ENCODE data around the gene CFAP47. TPM values are rescaled to one million over a fixed set of nuclear protein-coding genes. Genes with fewer than 3 reads are reported as not detected.
"Not testable (repeated sequence)": the region's sequence is repeated elsewhere in the genome, so short reads cannot be mapped to it uniquely, and the experiment has no call there.

Gene CFAP47
- total RNA-seq, 4 donors from 2014 or later: not detected

GRCh38 chrX:36083256-36083655 lies 163.7 kb downstream of the CFAP47 start:
- no peaks in the 10 kb centered on the region for H3K36me3 ChIP-seq
- H3K9me3 ChIP-seq: no peaks in the 10 kb centered on the region
- no peaks in the 10 kb centered on the region for H3K27me3 ChIP-seq
- no peak overlapping the region for H3K27ac ChIP-seq
- no peak for TF ChIP-seq CTCF (IDR thresholded peaks at IDR 0.05)
- TF ChIP-seq POLR2A (IDR thresholded peaks at IDR 0.05): no peak
- no peak for TF ChIP-seq EP300 (IDR thresholded peaks at IDR 0.05)
- no peak for TF ChIP-seq POLR2AphosphoS5 (IDR thresholded peaks at IDR 0.05)
- no peaks in the 10 kb centered on the region for H3K4me1 ChIP-seq
- H3K4me3 ChIP-seq: no peak overlapping the region
- WGBS: 89% methylated on average over 1 of the region's 1 CpG
- DNase-seq (ENCODE audit: low spot score in 2 of 2): no peak

- H3K4me1 ChIP-seq: no peaks in the 10 kb centered on the region
- no peak for DNase-seq (ENCODE audit: low spot score in 2 of 2)
- WGBS: 79% methylated on average over 2 of the region's 2 CpGs
Measured at GRCh38 chrX:36087366-36087765, 167.8 kb downstream of the CFAP47 start.

GRCh38 chrX:36088939-36089338 lies 169.4 kb downstream of the CFAP47 start:
- H3K9me3 ChIP-seq; H3K27ac ChIP-seq; DNase-seq (ENCODE audit: low spot score in 2 of 2); H3K4me3 ChIP-seq; H3K4me1 ChIP-seq; H3K36me3 ChIP-seq; H3K27me3 ChIP-seq: not testable (repeated sequence)
- 88% methylated on average over 10 of the region's 10 CpGs for WGBS

More at GRCh38 chrX:36087366-36087765, 167.8 kb downstream of the CFAP47 start:
- Histone ChIP-seq H3K4me3 (no peak overlapping the region), H3K9me3 (no peaks in the 10 kb centered on the region), H3K27ac (no peak overlapping the region), H3K36me3 (no peaks in the 10 kb centered on the region), H3K27me3 (no peaks in the 10 kb centered on the region)
- TF ChIP-seq EP300 (IDR thresholded peaks at IDR 0.05) (no peak), POLR2AphosphoS5 (IDR thresholded peaks at IDR 0.05) (no peak), CTCF (IDR thresholded peaks at IDR 0.05) (no peak), POLR2A (IDR thresholded peaks at IDR 0.05) (no peak)

GRCh38 chrX:36102425-36102824 lies 182.9 kb downstream of the CFAP47 start:
- H3K4me3 ChIP-seq: no peak overlapping the region
- no peak for TF ChIP-seq POLR2A (IDR thresholded peaks at IDR 0.05)
- no peak for TF ChIP-seq POLR2AphosphoS5 (IDR thresholded peaks at IDR 0.05)
- no peak for TF ChIP-seq CTCF (IDR thresholded peaks at IDR 0.05)
- TF ChIP-seq EP300 (IDR thresholded peaks at IDR 0.05): no peak
- H3K4me1 ChIP-seq: no peaks in the 10 kb centered on the region
- no peak overlapping the region for H3K27ac ChIP-seq
- no peaks in the 10 kb centered on the region for H3K36me3 ChIP-seq
- no peak for DNase-seq (ENCODE audit: low spot score in 2 of 2)
- H3K9me3 ChIP-seq: no peaks in the 10 kb centered on the region
- 77% methylated on average over 2 of the region's 2 CpGs for WGBS
- H3K27me3 ChIP-seq: no peaks in the 10 kb centered on the region

- H3K4me1 ChIP-seq: no peaks in the 10 kb centered on the region
- 42% methylated on average over 5 of the region's 5 CpGs for WGBS
- H3K27ac ChIP-seq: no peak overlapping the region
- no peaks in the 10 kb centered on the region for H3K27me3 ChIP-seq
- no peaks in the 10 kb centered on the region for H3K36me3 ChIP-seq
- TF ChIP-seq POLR2AphosphoS5 (IDR thresholded peaks at IDR 0.05): no peak
- no peak for TF ChIP-seq EP300 (IDR thresholded peaks at IDR 0.05)
- no peak for TF ChIP-seq CTCF (IDR thresholded peaks at IDR 0.05)
- no peak for TF ChIP-seq POLR2A (IDR thresholded peaks at IDR 0.05)
- H3K9me3 ChIP-seq: no peaks in the 10 kb centered on the region
- no peak overlapping the region for H3K4me3 ChIP-seq
- no peak for DNase-seq (ENCODE audit: low spot score in 2 of 2)
Measured at GRCh38 chrX:36116222-36116621, 196.7 kb downstream of the CFAP47 start.

- Histone ChIP-seq H3K9me3 (no peaks in the 10 kb centered on the region), H3K4me3 (no peak overlapping the region), H3K36me3 (no peaks in the 10 kb centered on the region), H3K27ac (no peak overlapping the region), H3K4me1 (no peaks in the 10 kb centered on the region), H3K27me3 (no peaks in the 10 kb centered on the region)
- no peak for DNase-seq (ENCODE audit: low spot score in 2 of 2)
- WGBS: 58% methylated on average over 7 of the region's 7 CpGs
- TF ChIP-seq POLR2A (IDR thresholded peaks at IDR 0.05): no peak
- TF ChIP-seq CTCF (IDR thresholded peaks at IDR 0.05): no peak
- no peak for TF ChIP-seq EP300 (IDR thresholded peaks at IDR 0.05)
- no peak for TF ChIP-seq POLR2AphosphoS5 (IDR thresholded peaks at IDR 0.05)
Measured at GRCh38 chrX:36159254-36159653, 239.7 kb downstream of the CFAP47 start.

Data from suprapubic skin (tissue), 4 donors.